A673 (cell line): Measurements from ENCODE around the gene TLNRD1. TPM values are rescaled to one million over a fixed set of nuclear protein-coding genes. Genes with fewer than 3 reads are reported as not detected.

Source experiments
- BruUV-seq: library from RNA; stranded (reverse); fragments of 400-500 nt; replicated peaks from 2 replicates; lab custom pipeline; 2021; lab: Mats Ljungman, UMichigan
- CTCF ChIA-PET: fragments of 300-600 bp; sonication (Branson Sonifier 250); formaldehyde crosslinking; loops from one replicate; lab custom pipeline; 2022; ENCODE audit warnings: antibody characterized with exemption; lab: Charles Lee
- POLR2A ChIA-PET: fragments of 300-600 bp; sonication (Branson Sonifier 250); formaldehyde crosslinking; loops from one replicate; lab custom pipeline; 2022; ENCODE audit warnings: antibody characterized with exemption; ENCODE audit not compliant: low non-redundant PET; lab: Charles Lee
- DNase-seq: peaks from one replicate; pipeline ENCODE4 v3.0.0-alpha.2; 2015; ENCODE audit warnings: low spot score
- H3K27ac ChIP-seq: fragments of 200-600 bp; sonication (generic); 2 replicates; pipeline ENCODE4 v1.5.1; 2016; ENCODE audit warnings: mixed run types, low read depth, mild to moderate bottlenecking, mixed read lengths, antibody characterized with exemption, low read length; ENCODE audit not compliant: poor library complexity, severe bottlenecking
- H3K27me3 ChIP-seq: fragments of 200-600 bp; sonication (generic); replicated peaks from 2 replicates; pipeline ENCODE4 v1.6.1; 2017; ENCODE audit warnings: mixed run types, low read depth, mild to moderate bottlenecking, mixed read lengths, antibody characterized with exemption, low read length; ENCODE audit not compliant: insufficient read depth, poor library complexity
- H3K36me3 ChIP-seq: fragments of 200-600 bp; sonication (generic); 2 replicates; pipeline ENCODE4 v1.6.1; 2016; ENCODE audit warnings: mixed run types, mild to moderate bottlenecking, mixed read lengths, antibody characterized with exemption, low read length; ENCODE audit not compliant: insufficient read depth, poor library complexity, severe bottlenecking
- H3K4me1 ChIP-seq: fragments of 200-600 bp; sonication (generic); 2 replicates; pipeline ENCODE4 v1.6.1; 2017; ENCODE audit warnings: mixed run types, mild to moderate bottlenecking, mixed read lengths, antibody characterized with exemption, low read length; ENCODE audit not compliant: insufficient read depth, poor library complexity, severe bottlenecking
- H3K4me3 ChIP-seq: fragments of 200-600 bp; sonication (generic); 2 replicates; pipeline ENCODE4 v1.5.1; 2016; ENCODE audit warnings: low read depth, mixed run types, mild to moderate bottlenecking, mixed read lengths, low read length; ENCODE audit not compliant: poor library complexity, severe bottlenecking
- H3K9me3 ChIP-seq: fragments of 200-600 bp; sonication (generic); 2 replicates; pipeline ENCODE4 v1.6.1; 2016; ENCODE audit warnings: mixed run types, low read depth, mild to moderate bottlenecking, mixed read lengths, antibody characterized with exemption, low read length; ENCODE audit not compliant: poor library complexity, severe bottlenecking
- CTCF ChIP-seq: fragments of 300-800, 200-600 bp; sonication (generic); conservative IDR thresholded peaks from 2 replicates; pipeline ENCODE4 v1.5.1; 2017; ENCODE audit warnings: low read depth, mild to moderate bottlenecking, antibody characterized with exemption, low read length, moderate library complexity, mixed read lengths
- EZH2 ChIP-seq: fragments of 200-600 bp; sonication (generic); IDR thresholded peaks from 2 replicates; pipeline ENCODE4 v1.6.1; 2017; ENCODE audit warnings: borderline replicate concordance, low read depth, mild to moderate bottlenecking, mixed read lengths, antibody characterized with exemption, low read length; ENCODE audit not compliant: poor library complexity, severe bottlenecking
- intact Hi-C: fragments of 100-400 bp; cut with micrococcal nuclease; formaldehyde crosslinking; loops from one replicate; pipeline ENCODE4 v1.10.0; 2022; ENCODE audit not compliant: unreplicated experiment
- total RNA-seq: library from RNA; stranded (reverse); gene quantifications from 2 replicates; pipeline ENCODE4 v1.2.3, GENCODE V29; 2021

TLNRD1 gene
- total RNA-seq, 1 experiment from 2014 or later: 21.8 TPM

GRCh38 chr15:81024936-81025335, 24.2 kb downstream of the TLNRD1 start:
- TF ChIP-seq CTCF: no peak
- H3K9me3 ChIP-seq: no peaks in the 10 kb centered on the region
- CTCF ChIA-PET: no interaction called here
- H3K4me1 ChIP-seq: no peaks in the 10 kb centered on the region
- no TSS peak for BruUV-seq
- POLR2A ChIA-PET: no interaction called here
- H3K4me3 ChIP-seq: no peak overlapping the region
- intact Hi-C loops: no loop called here
- no peaks in the 10 kb centered on the region for H3K36me3 ChIP-seq
- no peak overlapping the region for H3K27ac ChIP-seq
- DNase-seq: no peak
- H3K27me3 ChIP-seq: no peaks in the 10 kb centered on the region

GRCh38 chr15:81025721-81026370, 25.1 kb downstream of the TLNRD1 start:
- DNase-seq: no peak
- Histone ChIP-seq H3K4me1 (no peaks in the 10 kb centered on the region), H3K9me3 (no peaks in the 10 kb centered on the region), H3K27ac (no peak overlapping the region), H3K4me3 (no peak overlapping the region), H3K36me3 (no peaks in the 10 kb centered on the region), H3K27me3 (no peaks in the 10 kb centered on the region)
- CTCF ChIA-PET: no interaction called here
- POLR2A ChIA-PET: interaction anchor here (0.7 kb wide), 1 partner anchor 70 kb away, joined by 4 read pairs; no protein-coding TSS in a partner anchor
- intact Hi-C loops: no loop called here
- BruUV-seq: no TSS peak
- no peak for TF ChIP-seq CTCF
- TF ChIP-seq EZH2: no peak

GRCh38 chr15:81026836-81027599, 26.3 kb downstream of the TLNRD1 start:
- Histone ChIP-seq H3K36me3 (no peaks in the 10 kb centered on the region), H3K27me3 (no peaks in the 10 kb centered on the region), H3K27ac (no peak overlapping the region), H3K4me1 (no peaks in the 10 kb centered on the region), H3K9me3 (peaks cover 3% of the 10 kb centered on the region), H3K4me3 (no peak overlapping the region)
- DNase-seq: no peak
- POLR2A ChIA-PET: interaction anchor here (0.7 kb wide), 1 partner anchor 71 kb away, joined by 4 read pairs; no protein-coding TSS in a partner anchor
- intact Hi-C loops: no loop called here
- CTCF ChIA-PET: no interaction called here
- BruUV-seq: no TSS peak
- no peak for TF ChIP-seq EZH2
- no peak for TF ChIP-seq CTCF
